ENCODE measurements around the gene LHPP. TPM values are rescaled to one million over a fixed set of nuclear protein-coding genes. Genes with fewer than 3 reads are reported as not detected.

The LHPP gene
- polyA plus RNA-seq, 1 experiment: 7.1 TPM

- ChIA-PET POLR2A (no interaction called here), CTCF (interaction anchor here (0.8 kb wide), 1 partner anchor 9 kb away, joined by 3 read pairs; the partner anchor contains the start of gene LHPP)
- TF ChIP-seq CTCF (IDR thresholded peaks at IDR 0.05; ENCODE audit: low read depth, low read length): no peak
- DNase-seq (ENCODE audit: low read depth, low spot score): no peak
- no peak overlapping the region for H3K4me3 ChIP-seq (ENCODE audit: low read depth, low read length)
- H3K27me3 ChIP-seq (ENCODE audit: control insufficient read depth, insufficient read depth, low read length): no peaks in the 10 kb centered on the region
- no peak overlapping the region for H3K27ac ChIP-seq (ENCODE audit: low read depth, low read length)
- no peaks in the 10 kb centered on the region for H3K9me3 ChIP-seq (ENCODE audit: control insufficient read depth, insufficient read depth, low read length)
Observed at GRCh38 chr10:124470544-124471434, 9.2 kb downstream of the LHPP start.

- CTCF ChIA-PET: interaction anchor here (0.8 kb wide), 1 partner anchor 11 kb away, joined by 3 read pairs; the partner anchor contains the start of gene LHPP
Observed at GRCh38 chr10:124472071-124472470, 10.4 kb downstream of the LHPP start.

DNA sequence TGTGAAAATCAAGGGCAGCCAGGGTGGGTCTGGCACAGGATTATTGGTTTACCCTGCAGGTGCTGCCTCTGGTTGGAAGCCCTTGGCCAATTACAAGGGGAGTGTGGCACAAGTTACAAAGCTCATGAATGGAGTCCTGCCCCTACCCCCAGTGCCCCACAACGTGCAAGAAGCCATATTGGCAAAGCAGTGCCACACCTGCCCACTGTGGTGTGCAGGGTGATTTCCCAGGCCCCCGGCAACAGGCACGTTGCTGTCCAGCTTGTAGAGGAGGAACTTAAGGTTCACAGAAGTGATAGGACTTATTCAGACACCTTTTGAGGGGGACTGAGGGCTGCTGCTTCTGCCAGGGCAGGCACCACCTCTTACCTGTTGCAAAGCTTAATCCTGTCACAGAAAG is 11.4 kb downstream of the LHPP start:
- H3K9me3 ChIP-seq (ENCODE audit: control insufficient read depth, insufficient read depth, low read length): no peaks in the 10 kb centered on the region
- H3K4me3 ChIP-seq (ENCODE audit: low read depth, low read length): no peak overlapping the region
- ChIA-PET CTCF (no interaction called here), POLR2A (interaction anchor here (0.6 to 0.7 kb wide), 2 partner anchors 19 to 318 kb away, joined by 7 to 8 read pairs; no protein-coding TSS in a partner anchor)
- TF ChIP-seq CTCF (IDR thresholded peaks at IDR 0.05; ENCODE audit: low read depth, low read length): no peak
- no peaks in the 10 kb centered on the region for H3K27me3 ChIP-seq (ENCODE audit: control insufficient read depth, insufficient read depth, low read length)
- no peak overlapping the region for H3K27ac ChIP-seq (ENCODE audit: low read depth, low read length)
- DNase-seq (ENCODE audit: low read depth, low spot score): no peak

More at GRCh38 chr10:124472071-124472470, 10.4 kb downstream of the LHPP start:
- no peak for DNase-seq (ENCODE audit: low read depth, low spot score)
- no peaks in the 10 kb centered on the region for H3K27me3 ChIP-seq (ENCODE audit: control insufficient read depth, insufficient read depth, low read length)
- H3K4me3 ChIP-seq (ENCODE audit: low read depth, low read length): no peak overlapping the region
- no peak for TF ChIP-seq CTCF (IDR thresholded peaks at IDR 0.05; ENCODE audit: low read depth, low read length)
- H3K9me3 ChIP-seq (ENCODE audit: control insufficient read depth, insufficient read depth, low read length): no peaks in the 10 kb centered on the region
- no peak overlapping the region for H3K27ac ChIP-seq (ENCODE audit: low read depth, low read length)
- POLR2A ChIA-PET: interaction anchor here (0.8 kb wide), 1 partner anchor 10 kb away, joined by 4 read pairs; the partner anchor contains the start of gene LHPP

GRCh38 chr10:124474514-124475070 is 13.0 kb downstream of the LHPP start:
- no peak for DNase-seq (ENCODE audit: low read depth, low spot score)
- H3K4me3 ChIP-seq (ENCODE audit: low read depth, low read length): no peak overlapping the region
- no peaks in the 10 kb centered on the region for H3K27me3 ChIP-seq (ENCODE audit: control insufficient read depth, insufficient read depth, low read length)
- no peaks in the 10 kb centered on the region for H3K9me3 ChIP-seq (ENCODE audit: control insufficient read depth, insufficient read depth, low read length)
- CTCF ChIA-PET: no interaction called here
- TF ChIP-seq CTCF (IDR thresholded peaks at IDR 0.05; ENCODE audit: low read depth, low read length): no peak
- POLR2A ChIA-PET: no interaction called here
- no peak overlapping the region for H3K27ac ChIP-seq (ENCODE audit: low read depth, low read length)
